Loucy (cell line): ENCODE data around the gene CPA1.

Experiments used
- CTCF ChIP-seq: fragments of 200-600 bp; sonication (generic); conservative IDR thresholded peaks from 2 replicates; pipeline ENCODE4 v1.5.1; 2014; ENCODE audit warnings: mild to moderate bottlenecking, antibody characterized with exemption, low read length
- EZH2phosphoT487 ChIP-seq: fragments of 200-600 bp; IDR thresholded peaks from 2 replicates; pipeline ENCODE4 v1.6.1; 2018; ENCODE audit warnings: antibody characterized with exemption, mild to moderate bottlenecking, moderate library complexity, borderline replicate concordance

GRCh38 chr7:130419658-130420057 is 39.4 kb downstream of the CPA1 start:
- no peak for TF ChIP-seq EZH2phosphoT487
- TF ChIP-seq CTCF: no peak
